K562 (cell line): ENCODE measurements around the gene PRDM10.

ENCODE experiments used
- BRCA1 ChIP-seq, 2 experiments: fragments of 450-650 bp in 1 of 2; sonication (generic) in 1 of 2; formaldehyde crosslinking in 1 of 2; IDR thresholded peaks; 2 replicates each; pipeline versions ENCODE4 v1.5.0 to v1.6.1; 2017 to 2020; ENCODE audit warnings: mild to moderate bottlenecking in 1 of 2, missing genetic modification reagents in 1 of 2
- CBX3 ChIP-seq, 2 experiments: IDR thresholded peaks; 1 replicate in 1 of 2; 2 replicates in 1 of 2; pipeline ENCODE4 v1.6.1; 2012; ENCODE audit warnings: inconsistent platforms in 2 of 2, low read length in 2 of 2, borderline replicate concordance in 1 of 2, control low read depth in 1 of 2
- CTCF ChIP-seq, 3 experiments: IDR thresholded peaks in 2 of 3; conservative IDR thresholded peaks in 1 of 3; 2 replicates each; pipeline ENCODE4 v1.5.1; 2011 to 2012; ENCODE audit warnings: low read length in 3 of 3, mild to moderate bottlenecking in 3 of 3, control low read depth in 2 of 3, improper control_type of control experiment in 1 of 3, inconsistent platforms in 1 of 3, low read depth in 1 of 3, mixed read lengths in 1 of 3, moderate library complexity in 1 of 3; ENCODE audit not compliant: insufficient read depth in 2 of 3
- ELK1 ChIP-seq: sonication (generic); formaldehyde crosslinking; IDR thresholded peaks from 2 replicates; pipeline ENCODE4 v1.8.1; 2022; ENCODE audit warnings: missing genetic modification reagents
- EP300 ChIP-seq: IDR thresholded peaks from 2 replicates; pipeline ENCODE4 v1.6.1; 2012; ENCODE audit warnings: low read length, improper control_type of control experiment
- SIN3B ChIP-seq: fragments of 450-650 bp; IDR thresholded peaks from 2 replicates; pipeline ENCODE4 v1.6.1; 2017; ENCODE audit warnings: low read depth, mild to moderate bottlenecking, moderate library complexity
- SMAD1 ChIP-seq: fragments of 150-350 bp; IDR thresholded peaks from 2 replicates; pipeline ENCODE4 v1.6.1; 2014; ENCODE audit warnings: low read length, low read depth; ENCODE audit not compliant: partially characterized antibody

GRCh38 chr11:130037881-130038585 is 35.4 kb upstream of the PRDM10 start:
- TF ChIP-seq BRCA1 (IDR thresholded peaks at IDR 0.05) (no peak), BRCA1 (CRISPR knock-in tag; IDR thresholded peaks at IDR 0.05) (no peak), SMAD1 (no peak), SIN3B (no peak), CBX3 (IDR thresholded peaks at IDR 0.05; ENCODE audit: borderline replicate concordance in 1 of 2, low read length in 2 of 2) (no peak), ELK1 (CRISPR knock-in tag) (no peak), EP300 (no peak), CTCF (IDR thresholded peaks at IDR 0.05 in 2 of 3, conservative IDR thresholded peaks at IDR 0.05 in 1 of 3; ENCODE audit: insufficient read depth in 2 of 3, low read depth in 1 of 3, low read length in 3 of 3) (no peak)
